ENCODE data around the gene C1orf185.

The C1orf185 gene

DNA sequence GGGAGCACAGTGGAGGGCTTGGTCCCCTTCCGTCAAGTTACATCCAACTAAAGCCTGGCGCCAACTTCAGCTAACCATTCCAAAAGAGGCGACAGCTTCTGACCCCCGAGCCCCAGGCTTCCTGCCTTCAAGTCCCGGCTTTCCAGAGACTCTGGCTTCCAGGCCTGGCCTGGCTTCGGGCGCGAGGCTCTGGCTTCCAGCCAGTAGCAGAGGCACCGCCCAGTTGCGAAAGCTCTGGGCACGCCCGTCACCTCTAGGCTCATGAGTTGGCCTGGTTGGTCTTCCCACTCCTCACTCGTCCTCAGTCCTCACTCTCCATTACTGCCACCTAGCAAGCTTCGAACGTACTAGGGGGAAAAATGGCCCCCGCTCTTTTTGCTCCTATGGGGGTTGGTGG, 30.0 kb upstream of the C1orf185 start:
- TF ChIP-seq, protein P1, sequence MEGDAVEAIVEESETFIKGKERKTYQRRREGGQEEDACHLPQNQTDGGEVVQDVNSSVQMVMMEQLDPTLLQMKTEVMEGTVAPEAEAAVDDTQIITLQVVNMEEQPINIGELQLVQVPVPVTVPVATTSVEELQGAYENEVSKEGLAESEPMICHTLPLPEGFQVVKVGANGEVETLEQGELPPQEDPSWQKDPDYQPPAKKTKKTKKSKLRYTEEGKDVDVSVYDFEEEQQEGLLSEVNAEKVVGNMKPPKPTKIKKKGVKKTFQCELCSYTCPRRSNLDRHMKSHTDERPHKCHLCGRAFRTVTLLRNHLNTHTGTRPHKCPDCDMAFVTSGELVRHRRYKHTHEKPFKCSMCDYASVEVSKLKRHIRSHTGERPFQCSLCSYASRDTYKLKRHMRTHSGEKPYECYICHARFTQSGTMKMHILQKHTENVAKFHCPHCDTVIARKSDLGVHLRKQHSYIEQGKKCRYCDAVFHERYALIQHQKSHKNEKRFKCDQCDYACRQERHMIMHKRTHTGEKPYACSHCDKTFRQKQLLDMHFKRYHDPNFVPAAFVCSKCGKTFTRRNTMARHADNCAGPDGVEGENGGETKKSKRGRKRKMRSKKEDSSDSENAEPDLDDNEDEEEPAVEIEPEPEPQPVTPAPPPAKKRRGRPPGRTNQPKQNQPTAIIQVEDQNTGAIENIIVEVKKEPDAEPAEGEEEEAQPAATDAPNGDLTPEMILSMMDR (IDR thresholded peaks at IDR 0.05; ENCODE audit: borderline replicate concordance, insufficient read depth, low read depth, low read length): no peak

DNA sequence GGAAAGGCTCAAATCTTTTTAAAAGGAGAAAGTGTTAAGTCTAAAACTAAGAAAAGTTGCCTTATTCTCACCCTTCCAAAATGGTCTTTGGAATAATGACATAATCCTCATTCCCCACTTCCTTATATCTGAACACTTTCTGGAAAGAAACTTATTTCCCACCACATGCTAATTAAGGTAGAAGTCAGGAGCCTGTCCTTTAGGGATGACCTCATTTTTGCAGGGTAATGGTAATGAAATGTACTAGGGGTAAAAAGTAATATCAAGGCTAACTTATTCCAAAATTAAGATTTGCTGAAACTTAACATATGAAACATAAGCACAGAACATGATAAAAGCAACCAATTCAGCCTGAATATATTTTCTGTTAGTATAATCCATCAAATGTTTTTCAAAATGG, 29.4 kb upstream of the C1orf185 start:
- H3K4me3 ChIP-seq (ENCODE audit: low read depth, low read length): no peak overlapping the region
- TF ChIP-seq, protein P1 (IDR thresholded peaks at IDR 0.05; ENCODE audit: borderline replicate concordance, insufficient read depth, low read depth, low read length): no peak

More for the DNA sequence above, 30.0 kb upstream of the C1orf185 start:
- H3K4me3 ChIP-seq (ENCODE audit: low read depth, low read length): no peak overlapping the region

DNA sequence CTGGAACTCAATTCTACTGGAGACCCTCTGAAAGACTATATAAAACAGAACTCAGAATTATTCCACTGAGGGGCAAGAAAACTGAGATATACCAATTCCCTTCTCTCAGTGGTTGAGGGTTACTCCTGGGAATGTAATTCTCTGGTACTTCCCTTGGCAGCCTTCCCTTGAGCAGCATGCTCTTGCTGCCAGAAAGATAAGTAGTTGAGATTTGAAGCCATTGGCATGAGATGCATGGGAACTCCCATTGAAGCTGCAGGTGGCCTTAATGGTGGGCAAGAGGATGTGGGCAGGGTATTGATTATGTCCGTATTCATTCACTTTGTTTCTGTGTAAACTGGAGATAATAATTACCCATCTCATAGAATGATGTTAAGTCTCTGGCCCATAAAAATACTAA, 28.6 kb upstream of the C1orf185 start:
- TF ChIP-seq, protein P1 (IDR thresholded peaks at IDR 0.05; ENCODE audit: borderline replicate concordance, insufficient read depth, low read depth, low read length): no peak
- no peak overlapping the region for H3K4me3 ChIP-seq (ENCODE audit: low read depth, low read length)

DNA sequence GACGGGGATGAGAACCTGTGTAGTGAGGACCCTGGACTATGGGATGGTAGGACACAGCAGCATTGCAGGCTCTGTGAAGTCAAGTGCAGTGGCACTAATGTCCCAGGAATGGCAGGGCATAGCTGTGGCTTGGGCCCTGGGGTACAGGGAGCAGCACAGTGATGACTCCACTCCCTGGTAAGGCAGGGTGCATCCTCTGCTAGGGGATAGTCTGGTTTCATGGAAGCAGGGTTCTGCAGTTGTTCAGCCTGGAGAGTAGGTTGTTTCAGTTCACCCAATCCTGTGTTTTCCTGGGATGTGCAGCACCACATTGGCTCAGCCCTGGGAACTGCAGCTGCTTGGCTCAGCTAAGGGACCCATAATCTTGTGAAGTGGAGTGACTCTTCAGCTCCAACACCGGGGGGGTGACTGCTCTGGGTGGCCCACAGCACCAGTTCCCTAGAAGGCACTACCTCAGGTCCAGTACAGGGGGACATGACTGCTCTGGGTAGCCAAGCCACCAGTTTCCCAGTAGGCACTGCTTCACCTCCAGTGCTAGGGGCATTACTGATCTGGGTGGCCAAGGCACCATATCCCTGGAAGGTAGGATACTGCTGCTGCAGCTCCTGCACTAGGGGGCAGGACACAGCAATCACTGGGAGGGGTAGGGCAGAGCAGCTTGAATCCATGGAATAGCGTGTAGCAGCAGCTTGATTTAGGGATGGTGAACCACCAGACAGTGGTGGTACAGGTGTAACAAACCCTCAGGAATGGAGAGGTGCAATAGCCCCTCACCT, 15.3 kb upstream of the C1orf185 start:
- TF ChIP-seq, protein P1 (IDR thresholded peaks at IDR 0.05; ENCODE audit: borderline replicate concordance, insufficient read depth, low read depth, low read length): no peak

DNA sequence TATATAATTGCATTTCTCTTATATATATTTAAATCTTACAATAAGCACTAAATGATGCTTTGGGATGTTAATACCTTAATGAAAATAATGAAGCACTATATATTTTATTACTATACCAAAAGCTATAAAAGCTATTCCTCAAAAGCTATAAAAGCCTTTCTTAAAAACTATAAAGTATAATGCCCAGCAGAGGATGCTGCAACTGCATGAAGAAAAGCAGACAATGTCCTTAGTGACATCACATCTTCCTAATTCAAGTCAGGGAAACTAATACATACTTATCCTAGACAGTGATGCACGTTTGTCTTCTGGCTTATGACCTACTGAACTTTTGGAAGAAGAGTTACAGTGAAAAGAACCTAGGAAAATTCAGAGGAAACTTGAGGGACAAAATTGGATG, 13.6 kb upstream of the C1orf185 start:
- no peak overlapping the region for H3K4me3 ChIP-seq (ENCODE audit: low read depth, low read length)
- TF ChIP-seq, protein P1 (IDR thresholded peaks at IDR 0.05; ENCODE audit: borderline replicate concordance, insufficient read depth, low read depth, low read length): peak; percentile 22; the same call in 1 of the 2 replicates

More for the DNA sequence above, 15.3 kb upstream of the C1orf185 start:
- H3K4me3 ChIP-seq (ENCODE audit: low read depth, low read length): no peak overlapping the region

DNA sequence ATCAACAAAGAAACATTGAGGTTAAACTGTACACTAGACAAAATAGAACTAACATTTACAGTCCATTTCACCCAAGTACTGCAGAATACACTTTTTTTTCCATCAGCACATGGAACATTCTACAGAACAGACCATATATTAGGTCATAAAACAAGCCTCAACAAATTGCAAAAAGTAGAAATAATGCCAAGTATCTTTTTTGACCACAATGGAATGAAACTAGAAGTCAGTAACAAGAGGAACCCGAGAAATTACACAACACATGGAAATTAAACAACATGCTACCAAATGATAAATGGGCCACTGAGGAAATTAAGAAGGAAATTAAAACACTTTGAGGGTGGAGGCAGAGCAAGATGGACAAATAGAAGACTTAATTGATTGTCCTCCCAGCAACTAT, 8.4 kb upstream of the C1orf185 start:
- no peak overlapping the region for H3K4me3 ChIP-seq (ENCODE audit: low read depth, low read length)
- TF ChIP-seq, protein P1 (IDR thresholded peaks at IDR 0.05; ENCODE audit: borderline replicate concordance, insufficient read depth, low read depth, low read length): no peak

DNA sequence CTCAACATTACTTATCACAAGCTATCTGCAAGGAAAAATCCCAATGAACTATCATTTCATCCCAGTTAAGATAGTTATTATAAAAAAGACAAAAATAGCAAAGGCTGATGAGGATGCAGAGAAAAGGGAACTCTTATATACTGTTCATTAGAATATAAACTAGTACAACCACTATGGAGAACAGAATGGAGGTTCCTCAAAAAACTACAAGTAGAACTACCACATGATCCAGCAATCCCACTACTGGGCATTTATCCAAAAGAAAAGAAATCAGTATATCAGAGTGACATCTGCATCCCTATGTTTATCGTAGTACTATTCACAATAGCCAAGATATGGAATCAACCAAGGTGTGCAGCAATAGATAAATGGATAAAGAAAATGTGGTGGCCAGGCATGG, 4.9 kb upstream of the C1orf185 start:
- TF ChIP-seq, protein P1 (IDR thresholded peaks at IDR 0.05; ENCODE audit: borderline replicate concordance, insufficient read depth, low read depth, low read length): no peak
- no peak overlapping the region for H3K4me3 ChIP-seq (ENCODE audit: low read depth, low read length)
